Measurements from ENCODE around the gene EPS8L2. TPM values are rescaled to one million over a fixed set of nuclear protein-coding genes. Genes with fewer than 3 reads are reported as not detected.

Gene EPS8L2
- polyA plus RNA-seq, 3 donors = 0.55 TPM; not detected in 2

GRCh38 chr11:771617-772204 lies 65.7 kb downstream of the EPS8L2 start:
- Histone ChIP-seq H3K4me2 (replicated peaks; ENCODE audit: extremely low read depth, low read length, poor library complexity, severe bottlenecking) (no peak overlapping the region), H4K20me1 (ENCODE audit: insufficient read depth, low read length) (peaks cover 63% of the 10 kb centered on the region), H3K79me2 (ENCODE audit: insufficient read depth, low read length) (peaks cover 38% of the 10 kb centered on the region), H3K9ac (ENCODE audit: insufficient read depth, low read length, poor library complexity, severe bottlenecking) (no peak overlapping the region), H2AFZ (ENCODE audit: insufficient read depth, low read depth, low read length, poor library complexity, severe bottlenecking) (no peak overlapping the region), H3K4me3 (replicated peaks in 1 of 3; ENCODE audit: low read depth in 2 of 3, low read length in 3 of 3) (no peak overlapping the region), H3K9me3 (replicated peaks in 1 of 2; ENCODE audit: control insufficient read depth in 1 of 2, insufficient read depth in 1 of 2, low read length in 2 of 2) (no peaks in the 10 kb centered on the region), H3K27me3 (ENCODE audit: control insufficient read depth in 2 of 2, insufficient read depth in 2 of 2, low read length in 2 of 2) (no peaks in the 10 kb centered on the region), H3K27ac (ENCODE audit: low read depth in 1 of 2, low read length in 2 of 2) (no peak overlapping the region), H3K4me1 (ENCODE audit: control insufficient read depth in 1 of 2, insufficient read depth in 2 of 2, low read length in 2 of 2) (peaks cover 13 to 15% of the 10 kb centered on the region in 2 donors), H3K36me3 (replicated peaks in 1 of 2; ENCODE audit: control insufficient read depth in 1 of 2, insufficient read depth in 2 of 2, low read length in 2 of 2) (peaks cover 41 to 50% of the 10 kb centered on the region in 2 donors)
- peaks cover 16 to 58% of the 10 kb centered on the region in 2 donors for H3K36me3 Mint-ChIP-seq
- H3K4me1 Mint-ChIP-seq = peaks cover 18% of the 10 kb centered on the region
- H3K4me3 Mint-ChIP-seq = no peak overlapping the region
- DNase-seq = no peak
- H3K9me3 Mint-ChIP-seq = peaks cover 0 to 2% (median 0%) of the 10 kb centered on the region in 7 donors
- peaks cover 0 to 2% (median 0%) of the 10 kb centered on the region in 3 donors for H3K27me3 Mint-ChIP-seq (ENCODE audit: low read depth in 3 of 3)
- H3K27ac Mint-ChIP-seq = no peak overlapping the region
- 88% methylated on average over 7 of the region's 15 CpGs for WGBS (ENCODE audit: insufficient coverage)
- intact Hi-C loops (cut with micrococcal nuclease) = no loop called here
- no peak for TF ChIP-seq CTCF (IDR thresholded peaks at IDR 0.05)

GRCh38 chr11:772429-773390 lies 66.7 kb downstream of the EPS8L2 start:
- H3K9ac ChIP-seq (ENCODE audit: insufficient read depth, low read length, poor library complexity, severe bottlenecking) = no peak overlapping the region
- no peak for TF ChIP-seq CTCF (IDR thresholded peaks at IDR 0.05)
- no peak overlapping the region for H3K4me3 ChIP-seq (replicated peaks in 1 of 3; ENCODE audit: low read depth in 2 of 3, low read length in 3 of 3)
- H3K9me3 Mint-ChIP-seq = peaks cover 0 to 2% (median 0%) of the 10 kb centered on the region in 7 donors
- H3K36me3 ChIP-seq (replicated peaks in 1 of 2; ENCODE audit: control insufficient read depth in 1 of 2, insufficient read depth in 2 of 2, low read length in 2 of 2) = peaks cover 41 to 42% of the 10 kb centered on the region in 2 donors
- no peak overlapping the region for H2AFZ ChIP-seq (ENCODE audit: insufficient read depth, low read depth, low read length, poor library complexity, severe bottlenecking)
- no peak overlapping the region for H3K4me3 Mint-ChIP-seq
- peaks cover 16% of the 10 kb centered on the region for H3K4me1 Mint-ChIP-seq
- no peaks in the 10 kb centered on the region for H3K27me3 ChIP-seq (ENCODE audit: control insufficient read depth in 2 of 2, insufficient read depth in 2 of 2, low read length in 2 of 2)
- peak overlapping the region in 1 of 7 donors; percentile 43 for H3K27ac Mint-ChIP-seq
- H3K4me2 ChIP-seq (replicated peaks; ENCODE audit: extremely low read depth, low read length, poor library complexity, severe bottlenecking) = no peak overlapping the region
- H3K36me3 Mint-ChIP-seq = peaks cover 15 to 58% of the 10 kb centered on the region in 2 donors
- peaks cover 0 to 2% (median 0%) of the 10 kb centered on the region in 3 donors for H3K27me3 Mint-ChIP-seq (ENCODE audit: low read depth in 3 of 3)
- no peak overlapping the region for H3K27ac ChIP-seq (ENCODE audit: low read depth in 1 of 2, low read length in 2 of 2)
- H3K79me2 ChIP-seq (ENCODE audit: insufficient read depth, low read length) = peaks cover 43% of the 10 kb centered on the region
- peaks cover 54% of the 10 kb centered on the region for H4K20me1 ChIP-seq (ENCODE audit: insufficient read depth, low read length)
- H3K9me3 ChIP-seq (replicated peaks in 1 of 2; ENCODE audit: control insufficient read depth in 1 of 2, insufficient read depth in 1 of 2, low read length in 2 of 2) = no peaks in the 10 kb centered on the region
- WGBS (ENCODE audit: insufficient coverage) = 97% methylated on average over 28 of the region's 34 CpGs
- H3K4me1 ChIP-seq (ENCODE audit: control insufficient read depth in 1 of 2, insufficient read depth in 2 of 2, low read length in 2 of 2) = peaks cover 15 to 20% of the 10 kb centered on the region in 2 donors
- DNase-seq = no peak
- intact Hi-C loops (cut with micrococcal nuclease) = no loop called here
